Sigmoid colon (tissue), 7 donors: Measurements from ENCODE around the gene FKBP15. TPM values are rescaled to one million over a fixed set of nuclear protein-coding genes. Genes with fewer than 3 reads are reported as not detected.
A peak's percentile ranks its signal among the peaks of the same experiment; 100 is the strongest.

Source experiments
- DNase-seq: peaks from one replicate; pipeline ENCODE4 v3.0.0-alpha.2; 2019
- H3K27ac ChIP-seq, 4 donors: fragments of 200-600 bp; sonication (generic); one replicate each; pipeline ENCODE4 v1.5.1; 2016 to 2019; ENCODE audit warnings: mild to moderate bottlenecking in 1 of 4
- H3K27me3 ChIP-seq, 3 donors: fragments of 200-600 bp; sonication (generic); one replicate each; pipeline ENCODE4 v1.5.1; 2019; ENCODE audit warnings: mild to moderate bottlenecking in 1 of 3
- H3K36me3 ChIP-seq, 4 donors: fragments of 200-600 bp; sonication (generic); one replicate each; pipeline ENCODE4 v1.5.1; 2016 to 2019
- H3K4me1 ChIP-seq, 4 donors: fragments of 200-600 bp; sonication (generic); one replicate each; pipeline ENCODE4 v1.5.1; 2017 to 2019
- H3K4me3 ChIP-seq, 4 donors: fragments of 200-600 bp; sonication (generic); one replicate each; pipeline ENCODE4 v1.5.1; 2017 to 2019; ENCODE audit warnings: mild to moderate bottlenecking in 2 of 4, moderate library complexity in 1 of 4
- H3K9me3 ChIP-seq, 4 donors: fragments of 200-600 bp in 3 of 4; sonication (generic) in 3 of 4; one replicate each; pipeline versions ENCODE4 v1.5.1 to v1.6.1; 2013 to 2019
- EP300 ChIP-seq, 4 donors: sonication (generic); formaldehyde crosslinking; IDR thresholded peaks; one replicate each; pipeline ENCODE4 v1.6.1; 2017; ENCODE audit warnings: antibody characterized with exemption in 4 of 4
- POLR2A ChIP-seq, 2 donors: fragments of 450-650 bp; IDR thresholded peaks; one replicate each; pipeline ENCODE4 v1.6.1; 2016; ENCODE audit warnings: antibody characterized with exemption in 2 of 2, mild to moderate bottlenecking in 2 of 2, moderate library complexity in 2 of 2
- POLR2AphosphoS5 ChIP-seq, 4 donors: sonication (generic); formaldehyde crosslinking; IDR thresholded peaks; one replicate each; pipeline ENCODE4 v1.6.1; 2017; ENCODE audit warnings: antibody characterized with exemption in 4 of 4
- WGBS, 2 donors: extraction: QIAGEN DNeasy Blood & Tissue Kit; methylation state at CpG; one replicate each; pipeline ENCODE4 v1.1.7; 2013; 5-methylcytosine and 5-hydroxymethylcytosine counted together
- intact Hi-C: fragments of 100-400 bp; cut with DNase I; formaldehyde crosslinking; loops from one replicate; pipeline ENCODE4 v1.15.1; 2023
- polyA plus RNA-seq, 3 donors: library from polyadenylated mRNA; stranded (reverse); fragments of 200-250 nt; gene quantifications; one replicate each; pipeline ENCODE4 v1.2.3, GENCODE V29; 2013
- total RNA-seq, 4 donors: library from RNA; depleted of rRNA; stranded (reverse); fragments of >200 nt; gene quantifications; one replicate each; pipeline ENCODE4 v1.1.0, GENCODE V29; 2016
- TF ChIP-seq, protein P1 (sequence below), 4 experiments: fragments of 450-650 bp in 3 of 4; fragments of 200-600 bp in 1 of 4; IDR thresholded peaks; one replicate each; pipeline ENCODE4 v1.5.1; 2016 to 2019; ENCODE audit warnings: antibody characterized with exemption in 4 of 4, mild to moderate bottlenecking in 3 of 4, moderate library complexity in 2 of 4
- donor health status: healthy with polysubstance abuse.
- donor health status: Bipolar disorder and iron deficiency.
- donor health status: healthy.

Gene FKBP15
- total and polyA plus RNA-seq, 7 donors = 7.2 to 22.5 (median 18.8) TPM

DNA sequence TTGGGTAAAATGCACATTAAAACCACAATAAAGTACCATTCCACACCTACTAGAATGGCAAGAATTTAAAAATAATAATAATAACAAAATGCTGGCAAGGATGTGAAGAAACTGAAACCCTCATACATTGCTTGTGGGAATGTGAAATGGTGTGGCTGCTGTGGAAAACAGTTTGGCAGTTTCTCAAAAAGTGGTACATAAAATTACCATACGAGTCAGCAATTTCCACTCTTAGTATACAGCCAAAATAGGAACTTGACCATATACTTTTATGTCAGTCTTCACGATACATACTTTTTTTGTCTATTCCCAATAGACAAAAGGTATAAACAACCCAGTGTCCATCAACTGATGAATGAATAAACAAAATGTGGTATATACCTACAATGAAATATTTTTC is 15.6 kb downstream of the FKBP15 start:
- H3K27me3 ChIP-seq = no peaks in the 10 kb centered on the region
- no peak for DNase-seq
- intact Hi-C loops = no loop called here
- H3K9me3 ChIP-seq = no peaks in the 10 kb centered on the region
- TF ChIP-seq POLR2A (IDR thresholded peaks at IDR 0.05) = no peak
- H3K36me3 ChIP-seq = peaks cover 5 to 100% (median 21%) of the 10 kb centered on the region in 4 donors
- H3K4me3 ChIP-seq = no peak overlapping the region
- 81 to 95% methylated on average over 2 of the region's 2 CpGs for WGBS, 2 donors
- no peaks in the 10 kb centered on the region for H3K4me1 ChIP-seq
- H3K27ac ChIP-seq = no peak overlapping the region

DNA sequence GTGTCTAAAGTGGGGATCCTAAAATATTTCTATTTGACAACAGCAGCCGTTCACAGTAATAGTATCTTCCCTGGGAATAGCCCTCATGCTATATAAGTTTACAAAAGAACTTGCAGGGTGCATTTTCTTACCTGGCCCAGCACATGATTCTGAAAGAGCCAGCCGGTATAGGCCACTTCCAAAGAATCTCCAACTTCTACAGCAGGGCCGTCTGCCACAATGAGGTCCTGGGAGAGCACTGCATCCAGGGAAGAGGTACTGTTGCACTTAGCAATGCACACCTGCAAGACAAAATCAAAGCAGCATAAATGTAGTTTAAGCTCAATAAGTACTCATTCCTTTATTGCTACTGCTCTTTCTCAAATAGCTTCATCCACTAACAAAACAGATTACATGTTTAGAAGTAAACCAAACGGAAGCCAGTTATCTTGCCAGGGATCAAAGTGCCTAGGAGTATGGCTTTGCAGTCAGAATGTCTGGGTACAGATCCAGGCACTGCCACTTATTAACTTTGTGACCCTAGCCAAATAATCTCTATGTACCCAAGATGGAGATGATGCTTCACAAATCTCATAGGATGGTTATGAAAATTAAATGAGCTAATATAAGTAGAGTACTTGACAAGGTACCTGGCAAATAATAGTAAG is 21.3 kb downstream of the FKBP15 start:
- Histone ChIP-seq H3K36me3 (peaks cover 4 to 98% (median 27%) of the 10 kb centered on the region in 4 donors), H3K4me3 (no peak overlapping the region), H3K4me1 (no peaks in the 10 kb centered on the region), H3K9me3 (no peaks in the 10 kb centered on the region), H3K27ac (no peak overlapping the region), H3K27me3 (no peaks in the 10 kb centered on the region)
- no peak for DNase-seq
- no peak for TF ChIP-seq EP300 (IDR thresholded peaks at IDR 0.05)
- no peak for TF ChIP-seq POLR2A (IDR thresholded peaks at IDR 0.05)
- no peak for TF ChIP-seq POLR2AphosphoS5 (IDR thresholded peaks at IDR 0.05)
- TF ChIP-seq, protein P1, sequence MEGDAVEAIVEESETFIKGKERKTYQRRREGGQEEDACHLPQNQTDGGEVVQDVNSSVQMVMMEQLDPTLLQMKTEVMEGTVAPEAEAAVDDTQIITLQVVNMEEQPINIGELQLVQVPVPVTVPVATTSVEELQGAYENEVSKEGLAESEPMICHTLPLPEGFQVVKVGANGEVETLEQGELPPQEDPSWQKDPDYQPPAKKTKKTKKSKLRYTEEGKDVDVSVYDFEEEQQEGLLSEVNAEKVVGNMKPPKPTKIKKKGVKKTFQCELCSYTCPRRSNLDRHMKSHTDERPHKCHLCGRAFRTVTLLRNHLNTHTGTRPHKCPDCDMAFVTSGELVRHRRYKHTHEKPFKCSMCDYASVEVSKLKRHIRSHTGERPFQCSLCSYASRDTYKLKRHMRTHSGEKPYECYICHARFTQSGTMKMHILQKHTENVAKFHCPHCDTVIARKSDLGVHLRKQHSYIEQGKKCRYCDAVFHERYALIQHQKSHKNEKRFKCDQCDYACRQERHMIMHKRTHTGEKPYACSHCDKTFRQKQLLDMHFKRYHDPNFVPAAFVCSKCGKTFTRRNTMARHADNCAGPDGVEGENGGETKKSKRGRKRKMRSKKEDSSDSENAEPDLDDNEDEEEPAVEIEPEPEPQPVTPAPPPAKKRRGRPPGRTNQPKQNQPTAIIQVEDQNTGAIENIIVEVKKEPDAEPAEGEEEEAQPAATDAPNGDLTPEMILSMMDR (IDR thresholded peaks at IDR 0.05) = no peak
- intact Hi-C loops = no loop called here
- WGBS, 2 donors = 73 to 78% methylated on average over 4 of the region's 4 CpGs

DNA sequence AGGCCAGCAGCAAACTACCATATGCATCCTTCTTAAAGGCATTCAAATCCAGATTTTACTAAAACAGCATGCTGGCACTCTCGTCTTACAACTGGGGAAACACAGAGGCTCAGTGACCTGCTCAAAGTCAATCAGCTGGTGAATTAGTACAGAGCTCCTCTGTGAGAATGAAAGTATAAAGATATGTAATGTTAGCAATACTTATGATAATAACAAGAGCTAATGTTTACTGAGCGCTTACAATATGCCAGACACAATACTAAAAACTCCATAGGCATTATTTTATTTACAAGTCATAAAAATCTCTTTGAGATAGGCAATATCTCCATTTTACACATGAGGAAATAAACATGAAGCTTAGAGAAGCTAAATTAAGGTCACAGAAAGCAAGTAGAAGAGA is 28.6 kb downstream of the FKBP15 start:
- Histone ChIP-seq H3K36me3 (peaks cover 12 to 96% (median 27%) of the 10 kb centered on the region in 4 donors), H3K27ac (no peak overlapping the region), H3K4me3 (no peak overlapping the region), H3K27me3 (no peaks in the 10 kb centered on the region), H3K9me3 (no peaks in the 10 kb centered on the region), H3K4me1 (no peaks in the 10 kb centered on the region)
- intact Hi-C loops = no loop called here
- WGBS, 2 donors = 18 to 31% methylated on average over 2 of the region's 2 CpGs
- no peak for DNase-seq
- no peak for TF ChIP-seq POLR2A (IDR thresholded peaks at IDR 0.05)
- TF ChIP-seq POLR2AphosphoS5 (IDR thresholded peaks at IDR 0.05) = no peak
- no peak for TF ChIP-seq EP300 (IDR thresholded peaks at IDR 0.05)

DNA sequence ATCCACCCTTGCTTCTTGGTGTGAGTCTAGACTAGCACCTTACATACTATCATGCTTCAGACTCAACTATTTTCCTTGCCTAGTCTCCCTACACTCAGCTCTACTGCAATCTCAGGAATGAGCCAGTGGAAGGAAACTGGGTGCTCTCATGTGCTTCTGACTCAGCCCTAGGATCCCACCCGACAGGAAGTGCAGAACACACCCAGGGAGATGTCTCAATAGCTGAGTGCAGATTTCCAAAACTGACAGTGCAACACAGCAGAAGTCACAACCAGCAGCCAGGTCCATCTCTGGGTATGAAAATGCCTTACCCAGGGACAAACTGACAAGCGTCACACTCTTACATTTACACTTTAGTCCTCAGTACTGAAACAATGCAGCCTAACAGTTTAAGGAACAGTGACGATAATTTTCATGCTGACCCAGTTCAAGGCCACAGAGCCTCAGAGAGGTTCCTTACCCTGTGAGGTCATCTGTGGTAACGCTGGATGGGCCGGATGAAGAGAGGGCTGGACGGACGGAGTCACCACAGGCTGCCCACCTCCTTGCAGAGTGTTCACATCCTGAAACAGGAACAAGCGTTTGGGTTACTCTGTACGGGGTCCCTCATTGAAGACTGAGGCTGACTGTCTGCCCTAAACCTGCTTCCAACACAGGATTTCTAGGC is 33.0 kb downstream of the FKBP15 start:
- H3K27ac ChIP-seq = peak overlapping the region in 3 of 4 donors; percentile 8 to 54 (median 44)
- DNase-seq = peak; percentile 84
- no peaks in the 10 kb centered on the region for H3K9me3 ChIP-seq
- no peaks in the 10 kb centered on the region for H3K27me3 ChIP-seq
- H3K4me1 ChIP-seq = no peaks in the 10 kb centered on the region
- WGBS, 2 donors = 90 to 91% methylated on average over 9 of the region's 9 CpGs
- H3K36me3 ChIP-seq = peaks cover 15 to 99% (median 49%) of the 10 kb centered on the region in 4 donors
- TF ChIP-seq EP300 (IDR thresholded peaks at IDR 0.05) (peak in 1 of 4 donors; percentile 36), POLR2AphosphoS5 (IDR thresholded peaks at IDR 0.05) (peak; percentile 32 to 69 (median 44))
- TF ChIP-seq, protein P1 (IDR thresholded peaks at IDR 0.05) = no peak
- intact Hi-C loops = no loop called here
- H3K4me3 ChIP-seq = no peak overlapping the region

DNA sequence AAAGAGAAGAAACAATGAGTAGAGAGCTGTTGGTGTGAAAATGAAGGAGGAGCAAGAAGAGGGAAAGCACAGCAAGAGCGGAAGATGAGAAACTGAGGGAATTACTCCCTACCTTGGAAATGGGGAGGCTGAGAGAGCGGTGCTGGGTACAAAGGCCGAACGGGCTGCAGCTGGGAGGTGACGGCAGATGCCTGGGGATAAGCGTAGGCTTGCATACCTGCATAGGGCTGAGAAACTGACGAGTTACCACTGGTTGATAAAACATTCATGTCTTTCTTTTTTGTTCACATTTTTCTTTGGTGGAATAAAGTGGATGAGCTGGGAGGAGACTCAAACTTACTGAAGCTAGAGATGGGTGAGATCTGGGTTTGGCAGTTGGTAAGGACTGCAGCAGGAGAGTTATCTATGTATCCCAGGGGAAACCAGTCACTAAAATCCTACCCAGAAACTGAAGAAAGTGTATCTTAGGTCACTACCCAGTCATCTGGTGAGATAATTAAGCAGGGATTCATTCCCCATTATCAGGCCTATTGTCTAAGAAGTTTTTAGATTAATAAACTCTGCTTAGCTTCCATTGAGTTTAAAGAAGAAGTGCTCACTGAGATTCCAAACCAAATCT is 34.8 kb downstream of the FKBP15 start:
- Histone ChIP-seq H3K4me3 (no peak overlapping the region), H3K4me1 (no peaks in the 10 kb centered on the region), H3K27me3 (no peaks in the 10 kb centered on the region), H3K9me3 (no peaks in the 10 kb centered on the region), H3K27ac (no peak overlapping the region), H3K36me3 (peaks cover 26 to 99% (median 57%) of the 10 kb centered on the region in 4 donors)
- WGBS, 2 donors = 97 to 98% methylated on average over 7 of the region's 7 CpGs
- intact Hi-C loops = no loop called here
- DNase-seq = no peak
- TF ChIP-seq EP300 (IDR thresholded peaks at IDR 0.05) (no peak), POLR2AphosphoS5 (IDR thresholded peaks at IDR 0.05) (no peak), POLR2A (IDR thresholded peaks at IDR 0.05) (no peak)
- TF ChIP-seq, protein P1 (IDR thresholded peaks at IDR 0.05) = no peak
